Endothelial cell of umbilical vein (primary cell): ENCODE results near the gene POLRMT.

Experiments used
- EZH2 ChIP-seq: IDR thresholded peaks from 2 replicates; pipeline ENCODE4 v1.6.1; 2012; ENCODE audit warnings: borderline replicate concordance, low read depth, mild to moderate bottlenecking, moderate library complexity, low read length, inconsistent platforms; ENCODE audit not compliant: severe bottlenecking
- POLR2A ChIP-seq: IDR thresholded peaks from 2 replicates; pipeline ENCODE4 v1.6.1; 2012; ENCODE audit warnings: low read depth, mild to moderate bottlenecking, control low read depth, low read length
- TF ChIP-seq, protein P1 (sequence below), 2 donors: IDR thresholded peaks; 1 replicate in 1 of 2; 2 replicates in 1 of 2; pipeline ENCODE4 v1.5.1; 2011; ENCODE audit warnings: low read length in 2 of 2, mild to moderate bottlenecking in 2 of 2, moderate library complexity in 2 of 2, control low read depth in 1 of 2, inconsistent platforms in 1 of 2, low read depth in 1 of 2; ENCODE audit not compliant: insufficient read depth in 1 of 2; ENCODE audit errors: extremely low read depth in 1 of 2

DNA sequence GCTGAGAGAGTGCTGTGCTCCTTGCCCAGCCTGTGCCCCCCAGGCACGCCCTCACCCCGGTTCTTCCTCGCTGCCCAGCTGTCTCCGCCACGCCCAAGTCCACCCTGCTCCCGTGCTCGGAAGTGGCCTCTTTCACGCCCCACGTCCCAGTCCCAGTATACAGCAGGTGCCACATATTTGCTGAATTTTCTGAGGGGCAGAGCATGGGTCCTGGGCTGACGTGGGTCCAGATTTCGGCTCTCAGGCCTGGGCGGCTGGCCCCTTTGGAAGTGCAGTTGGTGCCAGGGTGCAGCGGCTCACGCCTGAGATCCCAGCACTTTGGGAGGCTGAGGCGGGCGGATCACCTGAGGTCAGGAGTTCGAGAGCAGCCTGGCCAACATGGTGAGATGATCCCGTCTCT is 40.3 kb downstream of the POLRMT start:
- TF ChIP-seq POLR2A, result no peak
- TF ChIP-seq, protein P1, sequence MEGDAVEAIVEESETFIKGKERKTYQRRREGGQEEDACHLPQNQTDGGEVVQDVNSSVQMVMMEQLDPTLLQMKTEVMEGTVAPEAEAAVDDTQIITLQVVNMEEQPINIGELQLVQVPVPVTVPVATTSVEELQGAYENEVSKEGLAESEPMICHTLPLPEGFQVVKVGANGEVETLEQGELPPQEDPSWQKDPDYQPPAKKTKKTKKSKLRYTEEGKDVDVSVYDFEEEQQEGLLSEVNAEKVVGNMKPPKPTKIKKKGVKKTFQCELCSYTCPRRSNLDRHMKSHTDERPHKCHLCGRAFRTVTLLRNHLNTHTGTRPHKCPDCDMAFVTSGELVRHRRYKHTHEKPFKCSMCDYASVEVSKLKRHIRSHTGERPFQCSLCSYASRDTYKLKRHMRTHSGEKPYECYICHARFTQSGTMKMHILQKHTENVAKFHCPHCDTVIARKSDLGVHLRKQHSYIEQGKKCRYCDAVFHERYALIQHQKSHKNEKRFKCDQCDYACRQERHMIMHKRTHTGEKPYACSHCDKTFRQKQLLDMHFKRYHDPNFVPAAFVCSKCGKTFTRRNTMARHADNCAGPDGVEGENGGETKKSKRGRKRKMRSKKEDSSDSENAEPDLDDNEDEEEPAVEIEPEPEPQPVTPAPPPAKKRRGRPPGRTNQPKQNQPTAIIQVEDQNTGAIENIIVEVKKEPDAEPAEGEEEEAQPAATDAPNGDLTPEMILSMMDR (IDR thresholded peaks at IDR 0.05; ENCODE audit: extremely low read depth in 1 of 2, insufficient read depth in 1 of 2, low read depth in 1 of 2, low read length in 2 of 2), result no peak
- TF ChIP-seq EZH2, result no peak
